ENCODE data around the gene CABLES2. TPM values are rescaled to one million over a fixed set of nuclear protein-coding genes. Genes with fewer than 3 reads are reported as not detected.

The CABLES2 gene
- total and polyA plus RNA-seq, 2 of the 4 experiments (the other 2 are of a cell fraction), result 1.4 to 5.1 TPM

GRCh38 chr20:62408055-62408454, 970 bp upstream of the CABLES2 start:
- H2BK120ac ChIP-seq (ENCODE audit: low read depth, low read length), result no peak overlapping the region
- DNase-seq, result no peak
- ChIA-PET POLR2A (ENCODE audit: unreplicated experiment) (no interaction called here), CTCF (no interaction called here)
- intact Hi-C loops (cut with micrococcal nuclease) (no loop called here), dilution Hi-C loops (cut with HindIII; ENCODE audit: low sequenced_read_pairs, unreplicated experiment) (no loop called here), in situ Hi-C loops (cut with MboI; ENCODE audit: low sequenced_read_pairs) (no loop called here)
- no peaks in the 10 kb centered on the region; the same call in 1 of the 2 replicates for H3K36me3 ChIP-seq (ENCODE audit: control insufficient read depth, insufficient read depth, low read length)
- no peaks in the 10 kb centered on the region; the same call in 1 of the 2 replicates for H4K20me1 ChIP-seq (ENCODE audit: insufficient read depth, low read length)
- no peak overlapping the region for H2AFZ ChIP-seq (replicated peaks; ENCODE audit: low read length, poor library complexity)
- no peaks in the 10 kb centered on the region for H3K9me3 ChIP-seq (ENCODE audit: control insufficient read depth, insufficient read depth, low read length)
- H3K4me3 ChIP-seq (ENCODE audit: insufficient read depth, low read depth, low read length), result no peak overlapping the region
- peaks cover 10 to 17% of the 10 kb centered on the region in 2 experiments; a peak in 1 of 4 replicates for H3K79me1 ChIP-seq (ENCODE audit: low read depth in 1 of 2, low read length in 2 of 2)
- peaks cover 6% of the 10 kb centered on the region; the same call in 1 of the 2 replicates for H3K4me1 ChIP-seq (ENCODE audit: control insufficient read depth, insufficient read depth, low read length)
- H2AK9ac ChIP-seq (replicated peaks; ENCODE audit: low read depth, low read length, poor library complexity), result no peak overlapping the region
- H3K4ac ChIP-seq (ENCODE audit: low read depth, low read length), result no peak overlapping the region
- H2BK5ac ChIP-seq (ENCODE audit: low read depth, low read length, poor library complexity, severe bottlenecking), result no peak overlapping the region
- H4K8ac ChIP-seq (ENCODE audit: low read depth in 2 of 2, low read length in 2 of 2), result no peak overlapping the region
- ATAC-seq (ENCODE audit: low read depth), result no peak
- no peak overlapping the region for H3K23ac ChIP-seq (ENCODE audit: low read depth, low read length)
- no peak overlapping the region for H3K18ac ChIP-seq (ENCODE audit: low read depth, low read length)
- 94% methylated on average over 3 of the region's 15 CpGs; no CpG with 5 or more reads in 1 of the 2 experiments for WGBS, 2 experiments (ENCODE audit: extremely low coverage in 2 of 2, insufficient read length in 1 of 2)
- H3K56ac ChIP-seq (ENCODE audit: extremely low read depth, insufficient read depth, low read length), result no peak overlapping the region
- no peak overlapping the region for H4K5ac ChIP-seq (ENCODE audit: low read depth, low read length)
- TF ChIP-seq CEBPB (IDR thresholded peaks at IDR 0.05; ENCODE audit: low read depth, low read length), result no peak
- TF ChIP-seq RFX5 (IDR thresholded peaks at IDR 0.05; ENCODE audit: low read depth, low read length), result no peak
- TF ChIP-seq USF2 (IDR thresholded peaks at IDR 0.05; ENCODE audit: low read depth, low read length), result no peak
- TF ChIP-seq NFE2L2 (IDR thresholded peaks at IDR 0.05; ENCODE audit: low read depth, low read length), result no peak
- no peak for TF ChIP-seq RCOR1 (IDR thresholded peaks at IDR 0.05; ENCODE audit: insufficient replicate concordance, low read length)
- peaks cover 8% of the 10 kb centered on the region; the same call in 1 of the 2 replicates for H3K27me3 ChIP-seq (ENCODE audit: control insufficient read depth, insufficient read depth, low read length)
- BruUV-seq (replicated peaks), result no TSS peak
- H2AK5ac ChIP-seq (ENCODE audit: low read depth, low read length), result no peak overlapping the region
- H3K9me1 ChIP-seq (ENCODE audit: insufficient read depth, low read length), result no peaks in the 10 kb centered on the region
- no peak overlapping the region for H4K91ac ChIP-seq (ENCODE audit: insufficient read depth, low read depth, low read length)
- no peak overlapping the region for H3K9ac ChIP-seq (ENCODE audit: low read depth, low read length)
- no peak overlapping the region for H3K4me2 ChIP-seq (ENCODE audit: low read depth, low read length)
- H3K14ac ChIP-seq (replicated peaks; ENCODE audit: low read depth, low read length), result no peak overlapping the region
- no peak overlapping the region for H2BK15ac ChIP-seq (ENCODE audit: low read depth, low read length)
- H3K27ac ChIP-seq (ENCODE audit: insufficient read depth, low read length), result no peak overlapping the region
- H2BK20ac ChIP-seq (ENCODE audit: low read depth, low read length), result no peak overlapping the region

All from IMR-90 (cell line).